Stimulated activated CD4-positive, alpha-beta T cell treated with anti-CD3 and anti-CD28 coated beads, Interleukin-2, amount 100 ng/mL, for 4 hours (primary cell): Measurements from ENCODE around the gene EMC6.

ENCODE experiments used
- DNase-seq: peaks from one replicate; pipeline ENCODE4 v3.0.0-alpha.2; 2020; ENCODE audit warnings: low read depth

Gene EMC6

DNA sequence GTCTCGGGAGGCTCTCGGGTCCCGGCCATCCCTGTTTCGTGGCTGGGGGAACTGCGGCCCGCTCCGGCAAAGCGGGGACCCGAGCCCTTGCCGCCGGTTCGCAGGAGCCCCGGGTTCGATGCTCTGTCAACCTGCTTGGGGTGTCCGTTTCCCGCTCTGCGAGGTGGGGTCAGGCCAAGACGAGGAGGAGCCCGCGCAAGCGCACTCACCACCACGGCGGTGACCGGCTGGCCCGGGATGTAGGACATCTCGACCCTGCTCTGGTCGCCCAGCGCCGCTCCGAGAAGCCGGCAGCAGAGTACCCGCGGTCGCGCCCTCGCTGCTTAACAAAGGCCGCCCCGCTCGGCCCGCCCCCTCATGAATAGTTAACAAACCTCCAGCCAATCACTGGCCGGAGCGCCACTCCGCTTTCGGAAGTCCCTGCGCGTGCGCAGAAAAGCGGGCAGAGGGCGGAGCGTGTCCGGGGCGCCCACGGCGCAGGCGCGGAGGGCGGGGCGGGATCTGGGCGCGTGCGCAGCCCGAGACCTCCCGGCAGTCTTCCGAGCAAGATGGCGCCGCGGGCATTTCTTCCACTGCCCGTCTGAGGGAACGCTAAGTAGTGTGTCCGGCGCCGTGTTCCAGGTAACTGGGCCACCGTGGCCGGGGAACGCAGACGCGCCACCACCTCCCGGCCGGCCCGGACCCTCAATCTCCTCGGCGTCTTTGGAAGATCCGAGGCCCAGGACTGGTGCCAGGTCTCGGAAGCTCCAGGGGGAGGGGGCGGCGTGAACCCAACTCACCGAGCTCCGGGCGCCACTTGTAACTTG is at the start of gene EMC6, which contains the start of gene TAX1BP3:
Gene EMC6, plus strand, starts transcription at position 534 of the 806 bp plus-strand sequence. CDS start 335 bp downstream, outside the sequence.
Gene TAX1BP3, minus strand, starts transcription at position 300 of the 806 bp plus-strand sequence. Its CDS starts 52 bp downstream, at position 248.
- peak; percentile 98 for DNase-seq

- no peak for DNase-seq
Measured at GRCh38 chr17:3621146-3621720, 47.4 kb upstream of the EMC6 start.

DNA sequence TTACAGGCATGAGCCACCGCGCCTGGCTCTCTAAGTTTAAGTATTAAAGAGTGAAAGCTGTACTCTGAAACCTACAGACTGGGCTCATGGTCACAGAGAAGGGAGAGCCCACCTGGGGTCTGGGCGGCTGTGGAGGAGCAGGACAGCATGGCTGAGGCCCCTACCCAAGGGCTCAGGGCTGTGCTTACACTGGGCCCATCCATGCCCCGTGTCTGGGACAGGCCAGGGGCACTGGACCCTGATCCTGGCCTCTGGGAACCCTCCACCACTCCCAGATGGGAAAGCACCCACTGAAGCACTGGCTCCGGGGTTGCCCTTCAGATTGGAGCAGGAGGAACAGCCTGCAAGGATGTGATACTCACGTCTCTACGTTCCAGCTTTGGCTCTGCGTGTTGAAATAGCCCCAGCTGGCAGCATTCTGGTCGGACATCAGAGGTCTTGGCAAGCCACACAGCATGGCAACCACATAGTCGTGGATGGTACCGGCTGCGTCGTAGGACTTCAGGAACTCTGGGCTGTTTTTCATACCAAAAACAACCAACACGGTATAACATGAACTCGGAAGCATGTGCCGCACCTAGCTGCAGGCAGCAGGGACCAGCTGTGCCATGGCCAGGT is 45.5 kb upstream of the EMC6 start:
- no peak for DNase-seq

GRCh38 chr17:3626831-3627768 is 41.5 kb upstream of the EMC6 start:
- DNase-seq, result no peak

- DNase-seq, result no peak
Measured at GRCh38 chr17:3627769-3628167, 40.8 kb upstream of the EMC6 start.

DNA sequence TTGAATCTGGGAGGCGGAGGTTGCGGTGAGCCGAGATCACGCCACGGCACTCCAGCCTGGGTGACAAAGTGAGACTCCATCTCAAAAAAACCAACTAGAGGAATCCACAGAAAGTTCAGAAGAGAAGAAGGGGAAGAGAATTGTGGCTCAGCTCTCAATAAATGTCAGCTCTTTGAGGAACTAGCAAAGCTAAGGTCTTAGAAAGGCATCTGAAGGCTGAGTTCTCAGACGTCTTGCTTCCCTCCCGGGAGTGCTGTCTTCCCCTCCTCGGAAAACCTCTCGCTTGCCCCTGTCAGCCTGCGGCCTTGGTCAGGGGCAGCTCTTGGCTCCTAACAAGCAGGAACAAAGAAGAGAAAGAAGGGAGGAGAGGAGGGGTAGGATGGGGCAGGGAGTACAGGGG is 37.8 kb upstream of the EMC6 start:
- no peak for DNase-seq

- no peak for DNase-seq
Measured at GRCh38 chr17:3632287-3632686, 36.3 kb upstream of the EMC6 start.

DNA sequence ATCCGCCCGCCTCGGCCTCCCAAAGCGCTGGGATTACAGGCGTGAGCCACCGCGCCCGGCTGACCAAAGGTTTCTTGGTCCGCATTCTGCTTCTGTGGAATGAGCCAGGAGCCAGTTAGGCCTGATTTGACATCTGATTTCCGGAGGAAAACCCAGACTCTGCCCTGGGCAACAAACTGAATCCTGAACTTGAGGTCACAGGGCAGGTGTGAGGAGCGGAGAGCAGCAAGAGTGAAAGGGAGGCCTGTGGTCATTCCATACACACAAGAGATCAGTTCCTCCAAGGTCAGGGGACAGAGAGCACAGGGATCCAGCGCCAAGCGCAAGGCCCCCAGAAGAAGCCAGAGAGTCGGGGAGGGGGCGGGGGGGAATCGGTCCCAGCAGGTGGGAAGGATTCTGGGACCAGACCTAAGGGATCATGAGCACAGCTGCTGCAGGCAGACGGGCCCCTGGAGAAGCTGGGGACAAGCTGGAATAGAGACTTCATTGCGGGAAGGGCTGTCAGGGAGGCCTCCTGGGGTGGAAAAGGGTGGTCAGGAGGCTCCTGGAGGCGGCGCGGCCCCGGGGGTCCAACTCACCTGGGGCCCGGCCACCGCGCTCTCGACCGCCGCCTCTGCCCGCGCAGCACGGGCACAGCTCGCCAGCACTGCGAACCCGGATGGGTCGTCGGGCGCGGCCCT is 33.0 kb upstream of the EMC6 start:
- DNase-seq, result no peak

DNA sequence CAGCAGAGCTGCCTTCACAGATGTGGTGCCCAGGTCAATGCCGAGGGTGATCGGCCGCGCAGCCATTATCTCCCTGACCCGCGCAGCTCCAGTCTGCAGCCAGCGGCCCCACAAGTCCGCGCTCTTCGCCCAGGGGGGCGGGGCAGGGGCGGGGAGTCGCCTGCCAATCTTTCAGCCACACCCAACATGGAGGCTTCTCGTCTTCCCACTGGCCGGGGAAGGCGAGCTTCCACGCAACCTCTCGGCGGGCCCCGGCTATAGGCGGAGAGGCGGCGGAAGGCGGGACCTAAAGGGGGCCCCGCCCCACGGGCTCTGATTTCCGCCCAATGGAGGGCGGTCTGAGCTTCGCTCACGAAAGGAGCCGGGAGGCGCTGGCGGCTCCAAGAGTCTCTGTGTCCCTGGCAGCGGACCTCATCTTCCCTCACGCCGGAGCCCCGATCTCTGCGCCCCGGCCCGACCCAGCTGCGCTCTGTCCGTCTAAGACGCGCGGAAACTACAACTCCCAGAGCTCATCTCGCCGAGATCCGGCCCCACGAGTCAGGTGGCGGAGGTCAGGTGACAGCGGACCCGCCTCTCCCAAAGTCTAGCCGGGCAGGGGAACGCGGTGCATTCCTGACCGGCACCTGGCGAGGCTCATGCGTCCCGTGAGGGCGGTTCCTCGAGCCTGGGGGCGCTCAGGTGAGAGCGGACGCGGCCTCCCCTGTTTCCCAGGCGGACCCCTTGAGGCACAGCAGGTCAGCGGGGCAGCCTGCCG is 32.3 kb upstream of the EMC6 start, which contains the start of the genes CTNS and SHPK:
Gene CTNS, plus strand, starts transcription at position 607 of the 754 bp plus-strand sequence. CDS start 3,447 bp downstream, outside the sequence.
Gene SHPK, minus strand, starts transcription at position 97 of the 754 bp plus-strand sequence. Its CDS starts 31 bp downstream, at position 66.
- peak; percentile 91 for DNase-seq

DNA sequence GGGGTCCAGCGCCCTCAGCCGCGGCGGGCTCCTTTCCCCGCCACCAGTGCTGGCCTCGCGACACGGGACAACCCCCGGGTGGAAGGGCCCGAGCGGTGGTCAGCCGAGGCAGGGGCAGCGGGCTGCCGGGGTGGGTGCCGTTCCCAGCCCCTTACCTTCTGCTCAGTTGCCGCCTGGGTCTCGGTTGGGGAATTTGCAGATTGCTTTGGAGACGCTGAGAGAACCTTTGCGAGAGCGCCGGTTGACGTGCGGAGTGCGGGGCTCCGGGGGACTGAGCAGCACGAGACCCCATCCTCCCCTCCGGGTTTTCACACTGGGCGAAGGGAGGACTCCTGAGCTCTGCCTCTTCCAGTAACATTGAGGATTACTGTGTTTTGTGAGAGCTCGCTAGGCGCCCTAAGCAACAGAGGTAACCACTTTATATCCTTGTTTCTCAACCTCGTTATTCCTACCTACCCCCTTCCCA is 31.7 kb upstream of the EMC6 start:
- no peak for DNase-seq

DNA sequence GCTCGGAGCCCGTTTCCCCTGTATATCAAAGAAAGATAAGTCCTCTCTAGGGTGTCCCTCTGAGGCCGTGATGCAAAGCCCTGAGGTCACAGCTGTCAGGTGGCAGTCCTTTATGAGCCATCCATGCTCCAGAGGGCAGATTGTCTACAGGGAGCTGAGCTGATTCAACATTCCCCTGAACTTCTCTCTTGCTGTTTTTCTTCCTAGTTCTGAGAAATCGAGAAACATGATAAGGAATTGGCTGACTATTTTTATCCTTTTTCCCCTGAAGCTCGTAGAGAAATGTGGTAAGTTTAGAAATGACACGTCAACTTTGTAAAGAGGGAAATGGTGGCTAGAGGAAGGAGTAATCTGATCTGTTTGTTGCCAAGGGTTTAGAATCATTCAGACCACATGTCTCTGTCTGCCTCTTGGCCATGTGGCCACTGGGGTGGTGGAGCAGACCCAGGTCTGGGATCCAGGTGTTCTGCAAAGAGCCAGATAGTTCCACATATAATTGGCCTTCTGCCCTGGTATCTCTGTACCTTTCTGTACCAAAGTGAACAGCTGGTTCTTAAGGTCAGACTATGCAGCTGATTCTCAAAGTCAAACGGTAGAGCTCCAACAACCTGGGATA is 28.5 kb upstream of the EMC6 start:
- DNase-seq, result no peak

DNA sequence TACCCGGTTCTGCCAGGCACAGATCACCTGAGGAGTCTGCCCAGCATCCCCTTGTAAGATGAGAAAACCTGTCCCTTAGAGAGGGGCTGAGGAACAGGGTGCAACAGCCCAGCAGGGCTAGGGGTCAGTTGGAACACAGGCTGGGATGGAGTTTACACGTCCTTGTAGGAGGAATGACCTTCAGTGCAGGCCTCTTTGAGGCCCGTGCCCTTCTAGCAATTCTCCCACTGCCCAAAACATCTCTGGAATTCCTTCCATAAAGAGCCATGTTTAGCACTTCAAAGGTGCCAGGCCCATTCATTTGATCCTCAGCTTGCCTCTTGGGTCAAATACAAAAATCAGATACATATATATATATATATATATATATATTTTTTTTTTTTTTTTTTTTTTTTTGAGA is 27.6 kb upstream of the EMC6 start:
- no peak for DNase-seq

DNA sequence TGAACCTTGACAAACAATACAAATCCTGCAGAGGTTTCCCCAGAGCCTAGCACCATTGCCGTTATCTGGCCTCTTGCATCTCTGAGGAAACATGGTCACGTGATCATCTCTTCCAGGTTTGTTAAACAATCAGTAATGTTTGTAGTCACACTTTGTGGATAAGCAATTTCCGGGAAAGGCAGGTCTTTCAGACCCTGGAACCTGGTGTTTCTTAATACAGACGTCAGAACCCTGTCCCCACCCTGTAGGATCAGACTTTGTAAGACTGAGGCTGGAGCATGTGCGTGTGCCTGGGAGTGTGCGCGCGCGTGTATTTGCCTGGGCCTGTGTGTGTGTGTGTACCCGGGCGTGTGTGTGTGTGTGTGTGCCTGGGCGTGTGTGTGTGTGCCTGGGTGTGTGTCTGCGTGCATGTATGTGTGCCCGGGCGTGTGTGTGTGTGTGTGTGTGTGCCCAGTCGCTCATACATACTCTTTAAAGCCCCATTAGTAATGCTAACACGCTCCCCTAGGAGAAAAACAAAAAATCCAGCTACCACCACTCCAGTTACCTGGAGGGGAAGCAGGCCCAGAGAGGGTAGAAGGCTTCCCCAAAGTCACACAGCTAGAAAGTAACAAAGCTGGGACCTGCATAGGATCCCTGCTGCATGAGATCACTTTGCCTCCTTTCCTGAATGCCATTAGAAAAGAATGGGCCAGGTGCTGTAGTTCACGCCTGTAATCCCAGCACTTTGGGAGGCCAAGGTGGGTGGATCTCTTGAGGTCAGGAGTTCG is 26.7 kb upstream of the EMC6 start:
- DNase-seq, result no peak

- DNase-seq, result no peak
Measured at GRCh38 chr17:3643889-3644349, 24.7 kb upstream of the EMC6 start.

- no peak for DNase-seq
Measured at GRCh38 chr17:3645310-3645709, 23.3 kb upstream of the EMC6 start.

- DNase-seq, result no peak
Measured at GRCh38 chr17:3647251-3647650, 21.4 kb upstream of the EMC6 start.

- peak; percentile 17 for DNase-seq
Measured at GRCh38 chr17:3647769-3648555, 20.6 kb upstream of the EMC6 start.

- DNase-seq, result no peak
Measured at GRCh38 chr17:3655766-3656165, 12.8 kb upstream of the EMC6 start.
